Glomerular visceral epithelial cell (primary cell): ENCODE data around the gene PDE3A.
A peak's percentile ranks its signal among the peaks of the same experiment; 100 is the strongest.

Experiments
- DNase-seq: peaks from one replicate; pipeline ENCODE4 v3.0.0-alpha.2; 2016; ENCODE audit errors: extremely low spot score

Gene PDE3A

DNA sequence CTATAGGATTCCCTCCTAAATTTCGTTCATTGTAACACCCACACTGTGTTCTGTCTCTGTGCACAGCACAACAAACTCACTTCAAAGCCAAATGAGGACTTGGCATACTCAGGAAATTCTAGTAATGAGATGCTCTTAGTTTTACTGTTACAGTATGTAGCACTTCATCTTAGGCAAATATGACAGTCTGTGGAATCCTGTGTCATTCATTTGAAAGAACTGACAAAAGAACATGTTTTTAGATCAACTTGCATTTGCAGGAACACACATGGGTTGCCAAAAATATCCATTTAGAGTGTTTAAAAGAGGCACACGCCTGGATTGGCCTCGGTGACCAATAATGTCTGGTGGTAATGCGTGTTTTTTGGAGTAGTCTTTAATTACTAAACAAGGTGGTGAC, 56.5 kb downstream of the PDE3A start:
- no peak for DNase-seq

DNA sequence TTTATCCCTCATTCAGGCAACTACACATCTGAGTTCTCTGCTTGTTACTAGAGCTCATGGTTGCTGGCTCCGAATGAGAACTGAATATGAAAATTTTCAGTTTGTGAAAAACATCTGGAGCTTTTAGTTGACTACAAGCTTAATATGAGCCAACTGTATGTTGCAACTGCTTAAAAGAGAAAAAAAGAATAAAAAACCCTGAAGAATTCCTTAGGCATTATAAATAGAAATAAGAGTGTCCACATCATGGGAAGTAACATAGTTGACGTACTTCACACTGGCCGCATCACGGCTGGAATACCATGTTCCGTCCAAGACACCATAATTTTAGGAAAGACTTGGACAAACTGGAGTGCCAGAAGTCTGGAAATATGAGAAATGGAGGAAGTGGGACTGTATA, 57.9 kb downstream of the PDE3A start:
- DNase-seq = no peak

DNA sequence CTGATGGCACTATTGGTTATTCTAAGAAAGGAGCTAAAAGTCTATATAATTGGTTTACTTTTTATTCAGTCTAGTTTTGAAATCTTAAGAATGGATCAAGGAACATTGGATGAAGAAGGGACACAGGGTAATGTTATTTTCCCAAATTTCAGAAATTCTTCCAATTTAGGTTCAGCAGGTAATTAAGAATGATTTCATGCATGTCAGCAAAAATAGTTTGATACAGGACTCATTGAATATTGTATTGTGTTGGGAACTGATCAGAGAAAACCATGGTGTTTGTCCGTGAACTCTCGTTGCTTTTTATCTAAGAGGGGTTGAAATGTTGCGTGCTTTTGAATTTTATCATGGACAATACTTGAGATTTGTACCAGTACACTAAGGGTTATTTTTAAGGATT, 58.6 kb downstream of the PDE3A start:
- no peak for DNase-seq

DNA sequence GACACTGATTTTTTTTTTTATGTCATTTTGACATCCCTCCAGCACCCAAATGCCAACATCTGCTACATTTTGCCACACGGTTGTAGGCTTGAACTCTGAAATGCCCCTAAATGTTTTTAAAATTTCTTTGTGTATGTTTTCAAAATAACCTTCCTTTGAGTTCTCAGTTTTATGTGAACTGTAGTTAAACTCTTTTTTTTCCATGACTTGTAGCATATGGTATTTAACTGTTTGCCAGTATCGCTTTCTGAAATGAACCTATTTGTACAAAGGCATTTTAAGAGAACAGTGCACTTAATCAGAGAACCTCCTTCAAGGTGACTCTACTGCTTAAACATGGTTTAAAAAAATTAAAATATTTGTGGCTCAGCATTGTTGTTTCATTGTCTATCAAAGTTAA, 61.5 kb downstream of the PDE3A start:
- no peak for DNase-seq

DNA sequence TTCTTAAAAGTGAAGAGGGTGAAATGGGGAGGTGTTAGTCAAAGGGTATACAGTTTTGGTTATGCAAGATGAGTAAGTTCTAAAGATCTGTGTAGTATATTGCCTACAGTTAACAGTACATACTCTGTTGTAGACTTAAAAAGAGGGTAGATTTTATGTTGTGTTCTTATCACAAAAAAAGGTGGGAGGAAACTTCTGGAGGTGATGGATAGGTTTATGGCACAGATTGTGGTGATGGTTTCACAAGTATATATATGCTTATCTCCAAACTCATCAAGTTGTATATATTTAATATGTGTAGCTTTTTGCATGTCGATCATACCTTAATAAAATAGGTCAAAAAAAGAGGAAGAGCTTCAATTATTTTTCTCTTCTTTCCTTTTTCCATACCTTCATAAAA, 64.0 kb downstream of the PDE3A start:
- DNase-seq = no peak

DNA sequence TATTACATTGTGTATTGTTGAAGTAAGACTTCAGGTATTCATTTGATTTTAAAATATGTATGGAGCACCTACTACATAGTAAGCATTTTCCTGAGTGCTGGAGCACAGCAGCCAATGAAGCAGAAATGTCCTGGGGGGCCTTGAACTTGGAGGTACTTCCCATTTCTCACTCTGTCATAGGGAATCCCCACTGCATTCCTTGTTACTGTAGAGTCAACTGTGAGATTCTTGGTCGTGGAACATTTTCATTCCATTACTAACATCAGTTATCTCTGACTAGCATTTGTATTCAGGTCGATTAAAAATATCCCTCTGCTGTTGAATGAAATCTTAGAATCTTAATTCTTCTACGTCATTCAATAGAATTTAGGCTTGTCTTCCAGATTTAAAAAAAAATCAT, 66.7 kb downstream of the PDE3A start:
- DNase-seq = no peak

DNA sequence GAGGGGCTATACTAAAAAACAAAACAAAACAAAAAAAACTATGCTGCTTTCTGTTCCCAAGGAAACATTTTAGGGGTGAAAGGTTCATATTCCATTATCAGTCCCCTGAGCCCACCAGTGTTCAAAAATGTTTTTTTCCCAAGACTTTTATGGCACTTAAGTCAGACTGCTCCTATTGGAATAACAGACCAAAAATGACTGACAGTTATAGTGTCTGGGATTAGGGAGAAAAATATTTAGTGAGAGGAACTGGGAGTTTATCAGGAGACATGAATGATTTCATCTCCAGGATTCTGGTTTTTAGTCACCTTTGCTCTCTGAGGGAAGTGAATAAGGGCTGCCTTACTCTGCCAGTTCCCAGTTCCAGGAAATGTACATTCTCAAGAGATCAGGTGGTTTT, 68.0 kb downstream of the PDE3A start:
- no peak for DNase-seq

DNA sequence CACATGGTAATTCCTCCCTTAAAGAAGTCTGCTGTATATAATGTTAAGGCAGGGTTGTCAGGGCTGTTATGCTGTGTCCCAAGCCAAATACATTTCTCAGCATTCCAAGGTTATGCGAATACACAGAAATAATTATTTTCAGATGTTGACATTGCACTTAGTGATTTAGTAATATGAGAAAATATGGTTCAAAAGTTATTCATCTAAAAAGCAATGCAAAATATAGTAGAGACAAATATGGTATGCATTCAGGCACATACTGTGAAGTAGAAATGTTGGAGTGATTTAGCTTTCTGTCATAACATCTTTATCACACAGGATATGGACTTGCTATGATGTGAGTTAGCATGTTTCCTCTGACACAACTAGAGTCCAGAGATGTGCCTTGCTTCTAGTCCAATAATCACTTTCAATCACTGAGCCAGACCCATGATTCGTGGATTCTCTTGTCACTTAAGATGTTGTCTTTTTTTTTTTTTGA, 70.0 kb downstream of the PDE3A start:
- no peak for DNase-seq

DNA sequence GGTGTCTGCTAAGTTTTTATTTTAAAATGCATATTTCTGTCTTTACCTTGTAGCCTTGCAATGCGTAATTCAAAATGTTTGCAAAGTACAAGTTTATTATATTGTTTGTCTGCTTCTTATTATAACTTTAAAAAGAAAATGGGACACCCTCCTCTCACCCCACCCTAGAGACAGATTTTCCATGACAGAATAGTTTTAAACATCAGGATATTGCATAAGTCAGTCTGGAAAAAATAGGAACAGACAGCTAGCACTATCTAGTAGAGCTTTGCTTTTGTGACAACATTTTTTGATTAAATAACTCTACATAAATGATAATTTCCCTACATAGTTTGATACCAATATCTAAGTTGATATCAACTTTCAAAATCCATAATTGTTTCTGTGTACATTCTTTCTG, 71.3 kb downstream of the PDE3A start:
- DNase-seq = no peak

DNA sequence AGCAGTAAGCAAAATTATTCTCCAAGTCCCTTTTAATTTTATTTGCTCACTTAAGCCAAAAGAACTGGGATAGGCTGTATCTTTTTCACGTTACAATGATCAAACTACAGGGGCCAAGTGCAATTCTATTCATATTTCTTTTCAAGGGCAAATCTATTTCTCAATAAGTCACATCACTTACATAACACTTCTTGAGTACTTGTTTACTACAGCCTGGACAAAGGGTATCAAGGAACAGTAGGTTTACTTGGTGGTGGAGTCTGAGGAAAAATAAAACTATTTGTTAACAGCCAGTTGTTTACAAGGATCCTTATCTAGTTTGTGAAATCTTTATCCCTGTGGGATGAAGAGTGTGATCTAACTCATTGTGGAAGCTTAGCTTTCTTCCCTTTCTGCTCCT, 72.1 kb downstream of the PDE3A start:
- DNase-seq = no peak

DNA sequence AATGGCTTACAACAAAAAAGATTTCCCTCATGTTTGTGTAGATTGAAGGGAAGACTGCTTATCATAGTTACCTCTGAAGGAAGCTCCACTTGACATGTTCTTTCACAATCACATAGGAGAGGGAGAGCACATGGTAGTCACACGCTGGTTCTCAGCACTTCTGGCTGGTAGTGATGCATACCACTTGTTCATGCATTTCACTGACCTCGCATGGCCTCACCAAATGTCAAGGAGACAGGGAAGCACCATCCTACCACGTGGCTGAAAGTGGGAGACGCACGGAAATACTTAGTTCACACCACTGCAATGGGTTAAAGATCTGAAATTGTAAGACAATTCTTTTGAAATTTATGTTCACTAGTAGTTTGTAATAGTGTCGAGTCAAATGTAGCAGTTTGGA, 74.0 kb downstream of the PDE3A start:
- DNase-seq = no peak

DNA sequence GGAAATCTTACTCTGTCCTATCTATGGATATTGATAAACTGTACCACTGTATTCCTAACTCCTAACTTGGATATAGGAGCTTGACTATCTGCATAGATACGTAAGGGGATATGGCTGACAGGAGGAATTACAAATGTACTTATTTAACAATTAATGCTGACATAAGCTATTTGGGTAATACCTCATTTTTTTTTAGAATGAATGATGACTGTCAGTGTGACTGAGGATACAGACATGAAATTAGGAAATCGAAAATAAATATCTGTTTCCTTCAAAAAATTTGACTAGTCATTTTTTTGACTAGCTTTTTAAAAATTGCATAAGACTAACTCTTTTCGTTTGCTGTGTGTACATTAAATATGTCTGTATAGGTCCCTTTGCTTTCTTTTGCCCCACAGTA, 74.9 kb downstream of the PDE3A start:
- no peak for DNase-seq

DNA sequence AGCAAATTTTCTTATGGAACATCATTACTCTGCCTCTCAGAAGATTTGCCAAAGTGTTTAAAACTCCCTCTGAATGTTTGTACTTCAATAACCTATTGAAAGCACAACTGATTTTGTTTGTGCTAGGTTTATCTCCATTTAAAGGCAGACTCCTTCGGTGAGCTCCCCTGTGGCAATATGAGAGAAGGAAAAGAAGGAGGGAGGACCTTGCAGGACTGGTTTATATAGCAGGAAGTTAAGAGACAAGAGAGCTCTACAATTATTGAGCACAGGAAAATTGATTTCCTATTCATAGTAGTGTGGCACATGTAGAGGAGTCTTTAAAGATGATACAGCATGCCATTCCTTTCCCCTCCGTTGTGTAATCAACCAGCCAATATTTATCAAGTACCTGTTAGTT, 75.5 kb downstream of the PDE3A start:
- no peak for DNase-seq

DNA sequence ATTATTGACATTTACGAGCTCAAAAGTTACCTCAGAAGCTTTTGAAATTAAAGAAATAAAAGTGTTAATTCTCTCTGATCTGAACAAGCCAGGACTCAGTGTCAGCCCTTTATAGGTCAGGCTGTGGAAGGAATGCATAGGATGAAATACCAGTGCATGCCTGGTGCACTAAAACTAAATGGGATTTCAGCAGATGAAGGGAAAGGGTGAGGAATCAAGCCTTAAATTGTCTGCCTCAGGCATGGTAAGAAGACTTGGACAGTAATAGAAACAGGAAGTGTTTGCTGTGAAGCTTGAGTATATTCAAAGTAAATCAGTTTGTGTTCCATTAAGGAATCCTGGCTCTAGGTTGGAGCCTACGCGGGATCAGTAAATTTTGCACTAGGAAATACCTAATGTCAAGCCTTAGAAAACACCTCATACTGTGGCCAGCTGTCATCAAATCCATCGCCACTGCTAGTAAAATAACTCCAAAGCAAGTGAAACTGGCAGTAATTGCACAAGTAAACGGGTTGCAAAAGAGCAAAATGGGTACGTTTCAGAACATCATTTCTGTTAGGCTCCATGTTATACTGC, 76.3 kb downstream of the PDE3A start:
- no peak for DNase-seq

DNA sequence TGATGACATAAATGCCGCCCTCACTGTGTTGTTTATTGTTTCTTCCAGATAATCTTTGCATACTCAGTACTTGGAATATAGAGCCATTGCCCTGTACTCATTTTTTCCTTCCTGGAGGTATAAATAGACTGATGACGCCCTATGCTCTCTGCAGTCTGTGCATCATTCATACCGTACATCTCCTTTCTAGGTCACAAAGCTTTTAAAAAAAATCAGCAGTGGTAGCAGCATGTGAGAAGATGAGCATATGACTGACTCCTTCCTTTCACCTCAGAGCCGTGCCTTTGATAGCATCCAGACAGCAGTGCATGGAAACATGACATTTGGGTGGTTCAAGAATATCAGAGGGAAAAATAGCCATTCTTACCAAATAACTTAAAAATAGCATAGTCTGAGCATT, 77.3 kb downstream of the PDE3A start:
- no peak for DNase-seq

DNA sequence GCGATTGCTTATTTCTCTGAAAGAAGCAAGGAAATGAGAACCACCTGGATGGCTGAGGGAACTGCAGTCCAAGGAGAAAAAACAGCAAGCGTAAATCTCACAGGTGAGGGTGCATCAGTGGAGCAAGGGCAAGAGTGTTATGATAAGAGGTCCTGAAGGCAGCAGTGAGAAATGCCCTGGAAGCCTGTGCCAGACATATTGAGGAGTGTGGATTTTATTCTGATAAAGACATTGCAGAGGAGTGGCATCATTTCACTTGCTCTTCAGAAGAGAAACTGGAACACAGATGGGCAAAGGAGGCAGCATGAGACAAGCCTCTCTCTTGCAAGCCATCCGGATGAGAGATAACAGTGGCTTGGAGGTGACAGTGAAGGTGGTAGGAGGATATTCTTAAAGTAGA, 78.5 kb downstream of the PDE3A start:
- no peak for DNase-seq

DNA sequence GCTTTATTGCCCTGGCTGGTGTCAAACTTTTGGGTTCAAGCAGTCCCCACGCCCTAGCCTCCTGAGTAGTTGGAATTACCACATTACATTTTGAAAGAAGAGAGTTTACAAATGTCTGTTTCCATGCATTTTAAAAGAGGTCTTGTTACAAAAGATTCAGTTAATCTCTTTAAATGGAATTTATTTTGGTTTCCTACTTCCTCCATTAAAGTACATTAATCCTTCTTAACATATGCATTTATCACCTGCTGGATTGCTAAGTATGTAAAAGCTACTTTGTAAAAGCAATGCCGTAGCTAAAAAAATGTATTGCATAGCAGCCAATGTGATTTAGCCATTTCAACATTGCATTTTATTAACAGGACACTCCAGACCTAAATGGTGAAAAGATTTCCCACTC, 80.4 kb downstream of the PDE3A start:
- DNase-seq = no peak

DNA sequence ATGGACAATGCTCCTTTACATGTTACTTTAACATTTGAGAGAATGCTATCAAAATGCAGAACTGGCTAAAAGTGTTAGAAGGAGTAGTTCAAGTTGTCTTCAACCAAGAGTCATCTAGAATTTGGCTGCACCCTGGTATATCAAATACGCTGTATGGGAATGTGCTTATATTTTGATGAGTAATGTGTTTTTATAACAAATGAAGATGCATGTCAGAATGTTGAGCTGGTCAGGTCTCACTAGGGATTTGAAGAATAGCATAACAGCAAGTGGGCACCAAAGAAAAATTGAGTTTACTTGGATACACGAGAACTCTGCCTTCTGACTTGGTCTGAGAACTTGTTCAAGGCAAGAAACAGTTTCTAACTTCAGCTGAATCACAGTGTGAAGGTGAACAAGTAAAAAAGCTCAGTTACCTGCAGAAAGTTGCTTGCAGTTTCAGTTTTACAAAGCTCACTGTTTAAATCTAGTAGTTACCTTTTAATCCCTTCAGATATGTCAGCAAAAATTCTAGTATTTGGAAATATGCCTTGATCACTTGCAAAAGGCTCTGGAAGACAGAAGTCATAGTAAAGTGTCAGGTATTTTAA, 82.3 kb downstream of the PDE3A start:
- DNase-seq = no peak

DNA sequence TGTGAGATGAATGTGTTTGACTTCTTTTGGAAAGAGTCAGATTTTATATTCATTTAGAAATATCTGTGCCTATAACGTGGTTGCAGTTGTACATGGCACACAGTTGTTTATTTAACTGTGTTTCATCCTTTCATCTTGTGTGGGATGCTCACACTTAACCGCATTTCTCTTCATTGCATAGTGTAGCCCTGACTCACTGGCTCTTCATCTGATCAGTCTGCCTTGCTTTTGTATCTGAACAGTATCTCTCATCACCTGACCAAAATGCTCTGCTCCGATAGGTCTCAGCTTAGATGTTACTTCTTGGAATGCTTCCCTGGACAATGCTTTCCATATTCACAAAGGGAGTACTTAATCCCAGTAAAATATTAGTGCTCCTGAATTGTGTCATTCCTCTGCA, 83.4 kb downstream of the PDE3A start:
- peak; percentile 82 for DNase-seq

DNA sequence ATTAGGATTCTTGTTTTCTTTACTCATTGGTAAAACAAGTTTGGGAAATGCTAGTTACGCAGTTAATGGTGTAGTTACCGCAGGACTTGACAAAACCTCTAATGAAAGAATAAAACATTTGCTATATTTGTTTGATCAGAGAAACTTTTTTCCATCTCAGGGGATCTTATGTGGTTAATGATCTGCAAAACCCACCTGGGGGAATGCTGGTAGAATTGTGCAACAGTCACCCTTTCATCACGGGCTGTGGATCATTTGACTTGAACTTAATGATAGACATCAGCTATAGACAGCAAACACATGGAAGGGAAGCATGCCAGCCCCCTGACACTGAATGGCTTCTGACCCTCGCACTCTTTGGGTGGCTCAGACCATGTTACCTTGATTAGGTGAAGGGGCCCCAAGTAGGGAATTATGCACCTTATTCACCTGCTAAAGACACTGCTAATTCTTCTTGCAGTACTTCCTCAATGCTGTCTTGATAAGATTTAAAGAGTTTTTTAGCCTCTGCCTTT, 84.2 kb downstream of the PDE3A start:
- peak; percentile 21 for DNase-seq

DNA sequence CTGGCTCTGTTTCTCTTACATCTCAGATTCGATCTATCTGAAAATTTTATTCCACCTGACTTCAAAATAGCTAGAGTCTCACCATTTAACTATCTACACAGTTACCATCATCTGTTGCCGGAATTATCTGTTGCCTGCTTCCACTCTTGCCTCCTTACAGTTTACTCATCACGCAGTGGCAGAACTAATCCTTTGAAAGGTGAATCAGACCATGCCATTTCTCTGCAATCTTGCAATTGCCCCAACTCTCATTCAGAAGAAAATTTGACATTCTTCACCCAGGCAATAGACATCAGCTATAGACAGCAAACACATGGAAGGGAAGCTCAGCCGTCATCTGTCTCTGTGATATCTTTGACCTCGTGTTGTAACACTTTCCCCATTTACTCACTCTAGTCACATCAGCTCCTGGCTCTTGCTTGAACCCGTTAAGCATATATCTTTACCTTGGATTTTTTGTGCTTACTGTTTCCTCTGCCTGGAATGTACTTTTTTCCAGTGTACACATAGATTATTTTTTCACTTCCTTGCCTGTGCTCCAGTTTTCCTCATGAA, 85.5 kb downstream of the PDE3A start:
- no peak for DNase-seq

DNA sequence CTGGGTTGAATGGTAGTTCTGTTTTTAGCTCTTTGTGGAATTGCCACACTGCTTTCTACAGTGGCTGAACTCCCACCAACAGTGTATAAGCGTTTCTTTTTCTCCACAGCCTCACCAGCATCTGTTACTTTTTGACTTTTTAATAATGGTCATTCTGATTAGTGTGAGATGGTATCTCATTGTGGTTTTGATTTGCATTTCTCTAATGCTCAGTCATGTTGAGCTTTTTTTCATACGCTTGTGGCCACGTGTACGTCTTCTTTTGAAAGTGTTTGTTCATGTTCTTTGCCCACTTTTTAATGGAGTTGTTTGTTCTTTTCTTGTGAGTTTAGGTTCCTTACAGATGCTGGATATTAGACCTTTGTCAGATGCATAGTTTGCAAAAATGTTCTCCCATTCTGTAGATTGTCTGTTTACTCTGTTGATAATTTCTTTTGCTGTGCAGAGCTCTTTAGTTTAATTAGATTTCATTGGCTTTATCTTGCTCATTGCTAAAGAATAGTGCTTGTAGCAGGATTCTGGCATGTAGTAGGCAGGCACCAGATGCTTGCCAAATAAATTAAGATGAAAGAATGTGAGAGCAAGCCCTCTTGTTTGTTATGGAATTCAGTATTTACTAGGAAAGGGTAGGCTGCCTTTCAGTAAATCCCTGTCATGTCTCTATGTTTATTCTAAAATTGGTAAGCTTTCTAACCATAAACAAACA, 86.8 kb downstream of the PDE3A start:
- DNase-seq = no peak

DNA sequence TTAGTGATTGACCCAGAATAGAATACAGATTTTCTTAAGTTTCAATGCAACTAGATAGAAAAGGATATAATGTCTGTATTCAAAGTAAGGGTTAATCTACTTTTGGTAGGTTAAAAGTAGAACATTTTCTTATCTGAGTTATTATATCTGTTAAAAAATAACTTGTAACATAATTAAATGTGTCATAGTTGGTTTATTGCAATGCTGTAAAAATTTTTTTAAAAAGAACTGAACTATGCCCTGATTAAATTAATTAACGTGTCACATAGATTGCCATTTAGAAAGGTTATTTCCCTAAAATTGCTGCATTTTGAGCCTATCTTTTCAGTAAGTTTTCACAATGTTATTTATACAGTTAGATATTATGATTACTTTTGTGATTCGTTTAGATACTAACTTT, 89.2 kb downstream of the PDE3A start:
- no peak for DNase-seq
